Measurements from ENCODE around the gene DPF3.

Gene DPF3

DNA sequence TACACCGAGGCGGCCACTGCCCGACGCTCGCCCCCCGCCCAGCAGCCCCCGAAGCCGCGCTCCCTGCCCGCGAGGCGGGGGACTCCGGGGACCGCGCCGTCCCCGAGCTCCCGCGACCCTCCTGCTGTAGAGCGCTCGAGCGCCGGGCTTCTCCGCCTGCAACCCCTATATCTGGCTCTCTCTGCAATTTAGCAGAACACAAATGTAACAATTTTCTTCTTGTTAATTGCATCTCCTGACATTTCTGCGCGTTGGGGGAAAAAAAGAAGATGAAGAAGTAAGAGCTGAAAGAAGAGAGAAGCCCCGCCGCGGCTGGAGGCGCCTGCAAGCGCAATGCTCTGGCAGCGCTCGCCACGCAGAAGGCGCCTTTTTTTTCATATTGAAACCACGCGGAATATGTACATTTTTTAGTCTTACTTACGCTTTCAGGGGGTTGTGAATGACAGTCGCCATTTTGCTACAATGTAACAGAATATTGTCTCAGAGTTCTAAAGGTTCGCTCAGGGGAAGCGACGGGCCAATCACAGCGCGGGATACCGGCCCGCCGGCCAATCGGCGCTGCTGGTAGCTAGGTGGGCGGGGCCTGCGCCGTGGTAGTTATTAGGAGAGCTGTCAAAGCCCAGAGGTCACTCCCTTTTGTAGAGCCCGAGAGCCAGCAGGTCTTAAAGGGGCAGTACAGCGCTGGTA, at the start of gene DPF3:
Gene DPF3 (minus strand): TSS at position 466 of the 687 bp plus-strand sequence. CDS start 13 bp downstream, at position 453.
- peak; percentile 39 for DNase-seq

DNA sequence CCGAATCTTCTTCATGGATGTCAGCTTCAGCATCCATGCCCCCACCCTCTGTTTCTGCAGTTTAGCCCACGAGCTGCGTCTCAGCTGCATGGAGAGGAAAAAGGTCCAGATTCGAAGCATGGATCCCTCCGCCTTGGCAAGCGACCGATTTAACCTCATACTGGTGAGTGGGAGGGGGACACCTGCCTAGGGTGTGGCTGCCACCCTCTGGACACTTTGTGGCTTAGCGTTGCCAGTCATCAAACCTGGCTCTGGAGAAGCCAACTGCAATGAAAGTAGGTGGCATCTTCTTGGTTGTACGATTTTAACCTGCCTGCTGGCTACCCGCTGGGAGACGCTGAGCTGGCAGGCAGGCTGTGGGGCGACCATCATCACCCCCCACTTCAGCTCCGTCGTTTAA, 49.0 kb upstream of the DPF3 start:
- DNase-seq, result no peak

- no peak for DNase-seq
These were observed 47.5 kb upstream of the DPF3 start for GRCh38 chr14:72941286-72941985.

DNA sequence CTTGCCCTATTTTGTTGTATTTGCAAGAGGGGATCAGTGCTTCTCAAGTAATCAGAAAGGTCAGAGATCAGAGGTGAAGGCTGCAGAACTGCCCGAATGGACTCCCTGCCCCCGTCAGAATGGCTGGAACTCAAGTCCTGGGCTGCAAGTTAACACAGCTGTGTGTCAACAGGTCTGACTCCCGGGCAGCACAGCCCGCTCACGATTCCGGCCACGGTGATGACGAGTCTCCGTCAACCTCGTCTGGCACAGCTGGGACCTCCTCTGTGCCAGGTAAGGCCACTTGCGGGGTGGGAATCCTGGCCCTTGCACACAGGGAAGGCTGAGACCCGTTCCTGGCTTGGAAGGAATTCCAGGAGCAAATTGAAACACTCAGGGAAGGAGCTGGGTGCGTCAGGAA, 45.7 kb upstream of the DPF3 start:
- no peak for DNase-seq

DNA sequence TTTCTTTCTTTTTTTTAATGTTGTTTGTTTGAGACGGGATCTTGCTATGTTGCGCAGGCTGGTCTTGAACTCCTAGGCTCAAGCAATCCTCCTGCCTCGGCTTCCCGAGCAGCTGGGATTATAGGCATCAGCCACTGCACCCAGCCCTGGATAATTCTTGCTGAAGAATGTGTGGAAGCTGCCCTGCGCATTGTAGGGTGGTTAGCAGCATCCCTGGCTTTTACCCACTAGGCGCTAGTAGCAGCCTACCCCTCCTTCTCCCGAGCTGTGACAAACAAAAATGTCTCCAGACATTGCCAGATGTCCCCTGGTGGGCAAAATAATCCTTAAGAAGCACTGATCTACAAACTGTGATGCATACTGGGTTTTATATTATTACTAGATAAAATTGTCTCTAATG, 39.0 kb upstream of the DPF3 start:
- no peak for DNase-seq

- DNase-seq, result no peak
These were observed 35.6 kb upstream of the DPF3 start for GRCh38 chr14:72929316-72930080.

GRCh38 chr14:72928872-72929271, 35.0 kb upstream of the DPF3 start:
- DNase-seq, result no peak

- DNase-seq, result peak; percentile 76
These were observed 32.6 kb upstream of the DPF3 start, which contains the start of gene DCAF4 for GRCh38 chr14:72926292-72927028. Gene DCAF4 (plus strand): TSS chr14:72926464. CDS start chr14:72937979, 11,515 bp downstream.

DNA sequence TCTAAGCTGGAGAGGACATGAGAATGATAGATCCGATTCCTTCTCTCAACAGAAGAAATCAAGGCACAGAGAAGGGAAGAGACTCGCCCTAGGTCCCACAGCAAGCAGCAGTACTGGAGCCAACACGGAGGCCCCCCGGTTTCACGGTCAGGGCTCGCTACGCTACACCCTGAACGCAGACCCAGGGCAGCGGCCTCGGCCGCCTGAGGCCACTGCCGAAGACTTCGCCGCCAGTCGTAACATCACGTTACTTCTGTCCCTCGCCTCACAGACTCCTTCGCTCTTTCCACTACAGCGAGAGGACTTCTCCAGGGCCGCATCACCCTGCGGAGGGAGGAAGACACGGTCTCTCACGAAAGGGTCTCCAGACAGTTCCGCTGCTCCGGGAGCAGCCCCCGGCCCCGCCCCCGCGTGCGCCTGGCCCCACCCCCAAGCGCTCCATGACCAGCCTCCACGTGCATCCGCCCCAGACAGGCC, 32.0 kb upstream of the DPF3 start:
- no peak for DNase-seq

- no peak for DNase-seq
These were observed 31.4 kb upstream of the DPF3 start for GRCh38 chr14:72925171-72925759.

GRCh38 chr14:72924337-72924736, 30.4 kb upstream of the DPF3 start:
- DNase-seq, result no peak

DNA sequence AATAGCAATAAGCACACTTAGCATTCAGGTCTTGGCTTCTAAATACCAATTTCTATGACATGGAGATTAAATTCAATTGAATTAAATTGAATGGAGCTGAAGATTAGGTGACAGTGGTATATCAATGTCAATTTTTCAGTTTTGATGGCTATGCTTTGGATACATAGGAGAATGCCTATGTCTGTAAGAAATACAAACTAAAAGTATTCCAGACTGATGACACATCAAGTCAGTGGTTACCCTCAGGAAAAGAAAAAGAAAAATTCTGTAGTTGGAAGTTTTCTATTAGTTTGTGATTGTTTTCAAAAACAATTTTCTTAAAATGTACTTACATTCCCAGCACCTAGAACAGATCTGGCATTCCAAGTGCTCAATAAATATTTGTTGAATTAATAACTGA, 27.5 kb upstream of the DPF3 start:
- no peak for DNase-seq

GRCh38 chr14:72920008-72920407, 26.1 kb upstream of the DPF3 start:
- DNase-seq, result no peak

DNA sequence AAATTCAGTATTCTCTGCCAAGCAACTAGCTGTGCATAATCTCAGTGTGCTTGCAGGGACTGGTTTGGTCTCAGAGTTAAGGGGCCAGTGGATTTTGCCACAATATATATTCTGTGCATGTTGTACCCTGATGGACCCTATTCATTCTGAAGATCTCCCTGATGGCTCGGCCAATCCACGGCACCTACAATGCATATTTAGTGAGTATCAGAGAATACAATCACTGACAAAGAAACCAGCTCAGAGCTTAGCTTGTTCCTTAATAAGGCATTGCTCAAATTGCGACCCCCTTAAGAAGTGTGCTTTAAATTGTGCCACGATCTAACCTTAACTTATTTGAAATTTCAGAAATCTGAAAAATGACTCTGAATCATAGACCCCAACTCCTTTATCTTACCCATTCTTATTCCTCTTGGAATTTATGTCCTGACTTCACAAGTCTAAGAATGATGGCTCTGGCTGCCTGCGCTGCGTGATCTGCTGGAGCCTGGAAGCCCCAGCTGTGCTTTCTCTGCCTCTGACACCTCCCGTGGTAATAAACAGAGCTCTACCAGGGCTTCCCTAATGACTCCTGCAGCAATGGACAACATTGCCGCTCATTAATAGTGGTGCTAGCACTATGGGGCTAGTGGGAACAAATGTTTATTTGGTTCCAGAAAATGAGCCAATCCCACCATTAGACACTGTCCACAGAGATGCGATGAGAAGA, 23.3 kb upstream of the DPF3 start:
- DNase-seq, result no peak

DNA sequence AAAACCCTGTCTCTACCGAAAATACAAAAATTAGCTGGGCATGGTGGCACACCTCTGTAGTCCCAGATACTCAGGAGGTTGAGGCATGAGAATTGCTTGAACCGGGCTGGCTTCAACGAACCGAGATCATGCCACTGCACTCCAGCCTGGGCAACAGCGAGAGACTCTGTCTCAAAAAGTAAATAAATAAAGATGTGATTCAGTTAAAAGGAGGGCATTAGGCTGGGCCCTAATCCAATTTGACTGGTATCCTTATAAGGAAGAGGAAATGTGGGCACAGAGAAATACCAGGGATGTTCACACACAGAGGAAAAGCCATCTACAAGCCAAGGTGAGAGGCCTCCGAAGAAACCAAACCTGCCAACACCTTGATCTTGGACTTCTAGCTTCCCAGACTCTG, 22.3 kb upstream of the DPF3 start:
- DNase-seq, result no peak

DNA sequence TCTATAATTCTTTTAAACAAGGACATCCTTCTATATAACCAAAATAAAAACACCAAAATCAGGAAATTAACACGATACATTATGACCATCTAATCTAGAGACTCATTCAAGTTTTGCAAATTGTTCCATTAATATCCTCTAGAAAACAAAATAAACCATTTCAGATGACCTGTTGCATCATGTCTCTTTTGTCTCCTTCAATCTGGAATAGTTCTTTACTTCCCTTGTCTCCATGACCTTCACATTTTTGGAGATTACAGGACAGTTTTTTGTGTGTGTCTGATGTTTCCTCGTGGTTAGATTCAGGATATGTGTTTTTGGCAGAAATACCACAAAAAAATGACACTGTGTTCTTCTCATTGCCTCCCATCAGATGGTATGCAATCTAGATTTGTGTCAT, 19.9 kb upstream of the DPF3 start:
- no peak for DNase-seq

DNA sequence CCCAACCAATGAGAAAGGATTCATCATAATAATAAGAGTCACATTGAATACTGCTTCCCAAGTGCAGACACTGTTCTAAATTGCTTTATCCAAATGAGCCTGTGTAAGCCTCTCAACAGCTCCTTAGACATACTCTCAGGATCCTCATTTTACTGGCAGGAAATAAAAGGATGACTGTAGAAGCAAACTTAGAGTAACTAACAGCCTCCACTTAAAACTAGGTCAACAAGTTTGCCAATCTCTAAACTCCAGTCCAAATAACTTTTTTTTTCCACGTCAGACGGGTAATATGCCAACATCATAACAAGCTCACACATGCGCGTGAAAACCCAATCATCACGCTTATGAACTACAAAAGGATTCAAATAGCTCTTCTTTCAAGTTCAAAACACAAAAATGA, 15.3 kb upstream of the DPF3 start:
- no peak for DNase-seq

DNA sequence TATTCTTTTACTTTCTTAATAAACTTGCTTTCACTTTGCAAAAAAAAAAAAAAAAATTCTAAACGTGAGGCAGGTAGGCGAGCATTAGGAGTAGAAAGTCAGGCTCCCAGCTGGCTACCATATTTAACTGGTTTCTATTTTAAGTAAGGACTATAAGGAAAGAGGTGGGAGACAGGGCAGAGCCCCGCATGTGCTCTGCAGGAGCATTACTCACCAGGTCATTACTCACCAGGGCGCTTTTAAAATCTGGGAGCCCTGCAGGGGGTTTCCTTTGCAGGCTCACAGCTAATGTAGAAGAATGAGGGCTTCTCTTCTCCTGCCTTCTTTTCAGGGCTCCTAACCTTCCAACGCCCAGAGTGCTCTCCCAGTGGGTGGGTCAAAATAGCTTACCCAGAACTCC, 14.0 kb upstream of the DPF3 start:
- DNase-seq, result no peak

GRCh38 chr14:72906879-72907278, 13.0 kb upstream of the DPF3 start:
- DNase-seq, result no peak

GRCh38 chr14:72906316-72906715, 12.4 kb upstream of the DPF3 start:
- DNase-seq, result no peak

- DNase-seq, result peak; percentile 74
These were observed 11.1 kb upstream of the DPF3 start for GRCh38 chr14:72904840-72905561.

Measured in KG1 (cell line).